ENCODE results near the gene IGSF9B.

- TF ChIP-seq, protein P1, sequence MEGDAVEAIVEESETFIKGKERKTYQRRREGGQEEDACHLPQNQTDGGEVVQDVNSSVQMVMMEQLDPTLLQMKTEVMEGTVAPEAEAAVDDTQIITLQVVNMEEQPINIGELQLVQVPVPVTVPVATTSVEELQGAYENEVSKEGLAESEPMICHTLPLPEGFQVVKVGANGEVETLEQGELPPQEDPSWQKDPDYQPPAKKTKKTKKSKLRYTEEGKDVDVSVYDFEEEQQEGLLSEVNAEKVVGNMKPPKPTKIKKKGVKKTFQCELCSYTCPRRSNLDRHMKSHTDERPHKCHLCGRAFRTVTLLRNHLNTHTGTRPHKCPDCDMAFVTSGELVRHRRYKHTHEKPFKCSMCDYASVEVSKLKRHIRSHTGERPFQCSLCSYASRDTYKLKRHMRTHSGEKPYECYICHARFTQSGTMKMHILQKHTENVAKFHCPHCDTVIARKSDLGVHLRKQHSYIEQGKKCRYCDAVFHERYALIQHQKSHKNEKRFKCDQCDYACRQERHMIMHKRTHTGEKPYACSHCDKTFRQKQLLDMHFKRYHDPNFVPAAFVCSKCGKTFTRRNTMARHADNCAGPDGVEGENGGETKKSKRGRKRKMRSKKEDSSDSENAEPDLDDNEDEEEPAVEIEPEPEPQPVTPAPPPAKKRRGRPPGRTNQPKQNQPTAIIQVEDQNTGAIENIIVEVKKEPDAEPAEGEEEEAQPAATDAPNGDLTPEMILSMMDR (IDR thresholded peaks at IDR 0.05) = no peak
- no peak for TF ChIP-seq POLR2AphosphoS5 (IDR thresholded peaks at IDR 0.05; ENCODE audit: low read depth, low read length)
Observed at GRCh38 chr11:133865466-133865865, 91.3 kb downstream of the IGSF9B start.

All from Panc1 (cell line).